Smooth muscle cell (in vitro differentiated cells): ENCODE results near the gene MBNL1. TPM values are rescaled to one million over a fixed set of nuclear protein-coding genes. Genes with fewer than 3 reads are reported as not detected.
A peak's percentile ranks its signal among the peaks of the same experiment; 100 is the strongest.

Experiments
- DNase-seq: peaks from one replicate; lab custom pipeline; 2025; ENCODE audit not compliant: unreplicated experiment; lab: John Stamatoyannopoulos, UW
- H2AFZ ChIP-seq: fragments of 200-600 bp; sonication (generic); 2 replicates; pipeline ENCODE4 v1.6.0; 2016; ENCODE audit warnings: antibody characterized with exemption, low read depth, mild to moderate bottlenecking
- H3F3A ChIP-seq: fragments of 200-600 bp; sonication (generic); 2 replicates; pipeline ENCODE4 v1.6.0; 2017; ENCODE audit warnings: antibody characterized with exemption, low read depth
- H3K27ac ChIP-seq: fragments of 200-600 bp; sonication (generic); 2 replicates; pipeline ENCODE4 v1.5.1; 2016; ENCODE audit warnings: low read depth, mild to moderate bottlenecking
- H3K27me3 ChIP-seq: fragments of 200-600 bp; sonication (generic); 2 replicates; pipeline ENCODE4 v1.6.1; 2016; ENCODE audit warnings: low read depth, mild to moderate bottlenecking
- H3K36me3 ChIP-seq: fragments of 200-600 bp; sonication (generic); 2 replicates; pipeline ENCODE4 v1.5.1; 2016; ENCODE audit warnings: low read depth
- H3K4me1 ChIP-seq: fragments of 200-600 bp; sonication (generic); 2 replicates; pipeline ENCODE4 v1.5.1; 2016; ENCODE audit warnings: low read depth
- H3K4me2 ChIP-seq: fragments of 200-600 bp; sonication (generic); 2 replicates; pipeline ENCODE4 v1.6.0; 2016; ENCODE audit warnings: mild to moderate bottlenecking
- H3K4me3 ChIP-seq: fragments of 200-600 bp; sonication (generic); 2 replicates; pipeline ENCODE4 v1.5.1; 2016; ENCODE audit warnings: mild to moderate bottlenecking
- H3K79me2 ChIP-seq: fragments of 200-600 bp; sonication (generic); 2 replicates; pipeline ENCODE4 v1.6.0; 2016; ENCODE audit warnings: low read depth, mild to moderate bottlenecking
- H3K9ac ChIP-seq: fragments of 200-600 bp; sonication (generic); 2 replicates; pipeline ENCODE4 v1.6.0; 2016; ENCODE audit warnings: low read depth
- H3K9me3 ChIP-seq: fragments of 200-600 bp; sonication (generic); replicated peaks from 2 replicates; pipeline ENCODE4 v1.5.1; 2016; ENCODE audit warnings: low read depth
- H4K20me1 ChIP-seq: fragments of 200-600 bp; sonication (generic); 2 replicates; pipeline ENCODE4 v1.6.0; 2016; ENCODE audit warnings: low read depth
- WGBS: methylation state at CpG from one replicate; pipeline ENCODE4 v1.1.7; 2016; ENCODE audit warnings: low lambda C conversion rate; 5-methylcytosine and 5-hydroxymethylcytosine counted together
- polyA plus RNA-seq: library from polyadenylated mRNA; unstranded; fragments of >200 nt; fragmentation: Nextera tagmentation; extraction: Ambion mirVana; gene quantifications from 2 replicates; pipeline ENCODE4 v1.2.1, GENCODE V29; 2016
- total RNA-seq: library from RNA; depleted of rRNA; stranded (reverse); fragments of >200 nt; gene quantifications from 2 replicates; pipeline ENCODE4 v1.2.3, GENCODE V29; 2014
- TF ChIP-seq, protein P1 (sequence below): fragments of 200-600 bp; sonication (generic); IDR thresholded peaks from 2 replicates; pipeline ENCODE4 v1.5.1; 2017; ENCODE audit warnings: borderline replicate concordance, mild to moderate bottlenecking, antibody characterized with exemption; ENCODE audit not compliant: insufficient read depth, poor library complexity, severe bottlenecking

MBNL1 gene
- total and polyA plus RNA-seq, 2 experiments from 2014 or later, result 19.5 to 128 TPM

DNA sequence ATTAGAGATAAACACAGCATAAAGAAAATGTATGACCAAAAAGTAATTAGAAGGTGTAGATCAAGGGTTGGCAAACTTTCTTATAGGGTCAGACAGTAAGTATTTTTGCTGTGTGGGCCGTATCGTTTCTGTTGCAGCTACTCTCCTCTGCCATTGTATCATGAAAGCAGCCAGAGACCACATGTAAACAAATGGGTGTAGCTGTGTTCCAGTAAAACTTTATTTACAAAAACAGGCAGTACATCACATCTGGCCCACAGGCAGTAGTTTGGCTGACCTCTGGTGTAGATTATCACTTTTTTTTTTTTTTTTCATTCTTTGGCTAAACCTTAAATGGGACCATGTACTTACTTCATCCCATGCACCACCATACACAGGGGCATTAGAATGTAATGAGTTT lies 190.8 kb downstream of the MBNL1 start:
- H4K20me1 ChIP-seq, result no peaks in the 10 kb centered on the region
- no peaks in the 10 kb centered on the region for H3K9me3 ChIP-seq
- H3K36me3 ChIP-seq, result peaks cover 6% of the 10 kb centered on the region
- no peak overlapping the region for H3K27ac ChIP-seq
- WGBS, result 85% methylated on average over 2 of the region's 2 CpGs
- H2AFZ ChIP-seq, result no peak overlapping the region
- H3F3A ChIP-seq, result peaks cover 2% of the 10 kb centered on the region
- H3K9ac ChIP-seq, result no peak overlapping the region
- TF ChIP-seq, protein P1, sequence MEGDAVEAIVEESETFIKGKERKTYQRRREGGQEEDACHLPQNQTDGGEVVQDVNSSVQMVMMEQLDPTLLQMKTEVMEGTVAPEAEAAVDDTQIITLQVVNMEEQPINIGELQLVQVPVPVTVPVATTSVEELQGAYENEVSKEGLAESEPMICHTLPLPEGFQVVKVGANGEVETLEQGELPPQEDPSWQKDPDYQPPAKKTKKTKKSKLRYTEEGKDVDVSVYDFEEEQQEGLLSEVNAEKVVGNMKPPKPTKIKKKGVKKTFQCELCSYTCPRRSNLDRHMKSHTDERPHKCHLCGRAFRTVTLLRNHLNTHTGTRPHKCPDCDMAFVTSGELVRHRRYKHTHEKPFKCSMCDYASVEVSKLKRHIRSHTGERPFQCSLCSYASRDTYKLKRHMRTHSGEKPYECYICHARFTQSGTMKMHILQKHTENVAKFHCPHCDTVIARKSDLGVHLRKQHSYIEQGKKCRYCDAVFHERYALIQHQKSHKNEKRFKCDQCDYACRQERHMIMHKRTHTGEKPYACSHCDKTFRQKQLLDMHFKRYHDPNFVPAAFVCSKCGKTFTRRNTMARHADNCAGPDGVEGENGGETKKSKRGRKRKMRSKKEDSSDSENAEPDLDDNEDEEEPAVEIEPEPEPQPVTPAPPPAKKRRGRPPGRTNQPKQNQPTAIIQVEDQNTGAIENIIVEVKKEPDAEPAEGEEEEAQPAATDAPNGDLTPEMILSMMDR, result no peak
- no peaks in the 10 kb centered on the region for H3K27me3 ChIP-seq
- H3K79me2 ChIP-seq, result no peaks in the 10 kb centered on the region
- no peak for DNase-seq
- peaks cover 10% of the 10 kb centered on the region for H3K4me1 ChIP-seq
- H3K4me3 ChIP-seq, result no peak overlapping the region
- H3K4me2 ChIP-seq, result no peak overlapping the region

GRCh38 chr3:152460936-152461335 lies 192.2 kb downstream of the MBNL1 start:
- Histone ChIP-seq H2AFZ (no peak overlapping the region), H3K4me3 (no peak overlapping the region), H3K27ac (no peak overlapping the region), H3F3A (peaks cover 10% of the 10 kb centered on the region), H3K9me3 (no peaks in the 10 kb centered on the region), H4K20me1 (no peaks in the 10 kb centered on the region), H3K9ac (no peak overlapping the region), H3K4me1 (peaks cover 10% of the 10 kb centered on the region), H3K79me2 (no peaks in the 10 kb centered on the region), H3K36me3 (peaks cover 6% of the 10 kb centered on the region), H3K27me3 (no peaks in the 10 kb centered on the region), H3K4me2 (no peak overlapping the region)
- WGBS, result 92% methylated on average over 3 of the region's 3 CpGs
- TF ChIP-seq, protein P1, result no peak
- no peak for DNase-seq

DNA sequence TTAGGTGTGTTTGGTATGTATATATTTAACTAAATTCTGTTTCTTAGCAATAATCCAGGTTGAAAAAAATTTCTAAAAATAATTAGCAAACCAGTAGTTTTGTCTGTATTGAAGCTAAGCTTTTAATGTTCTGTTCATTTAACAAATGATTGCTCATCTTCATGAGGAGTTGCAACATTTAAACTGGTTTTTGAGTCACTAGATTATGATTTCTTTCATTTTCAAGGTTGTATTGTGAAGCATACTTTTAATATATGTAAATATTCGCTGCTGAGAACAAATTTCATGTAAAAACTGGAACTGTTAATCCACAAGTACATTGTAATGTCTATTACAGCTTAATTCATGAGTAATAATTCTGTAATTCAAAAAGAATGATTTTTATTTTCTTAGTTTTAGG lies 192.7 kb downstream of the MBNL1 start:
- TF ChIP-seq, protein P1, result no peak
- no peak for DNase-seq
- Histone ChIP-seq H3K79me2 (no peaks in the 10 kb centered on the region), H3K9me3 (no peaks in the 10 kb centered on the region), H2AFZ (no peak overlapping the region), H4K20me1 (no peaks in the 10 kb centered on the region), H3K4me1 (peaks cover 10% of the 10 kb centered on the region), H3K4me2 (no peak overlapping the region), H3K4me3 (no peak overlapping the region), H3K36me3 (peaks cover 3% of the 10 kb centered on the region), H3K9ac (no peak overlapping the region), H3F3A (peaks cover 10% of the 10 kb centered on the region), H3K27me3 (no peaks in the 10 kb centered on the region), H3K27ac (no peak overlapping the region)
- WGBS, result 82% methylated on average over 1 of the region's 1 CpG

GRCh38 chr3:152466784-152467183 lies 198.1 kb downstream of the MBNL1 start:
- no peak for DNase-seq

More at GRCh38 chr3:152466784-152467183, 198.1 kb downstream of the MBNL1 start:
- Histone ChIP-seq H3K79me2 (no peaks in the 10 kb centered on the region), H3K9ac (no peak overlapping the region), H3K4me3 (no peak overlapping the region), H3K4me2 (no peak overlapping the region), H3K36me3 (no peaks in the 10 kb centered on the region), H3K4me1 (peaks cover 6% of the 10 kb centered on the region), H4K20me1 (no peaks in the 10 kb centered on the region), H3K27ac (no peak overlapping the region), H2AFZ (no peak overlapping the region), H3F3A (peaks cover 14% of the 10 kb centered on the region), H3K9me3 (no peaks in the 10 kb centered on the region), H3K27me3 (no peaks in the 10 kb centered on the region)
- 82% methylated on average over 7 of the region's 7 CpGs for WGBS
- TF ChIP-seq, protein P1, result peak; percentile 51
